Breast epithelium (tissue), 3 donors: ENCODE results near the gene SYDE1.
"Not testable (repeated sequence)": the region's sequence is repeated elsewhere in the genome, so short reads cannot be mapped to it uniquely, and the experiment has no call there.

Experiments
- CTCF ChIP-seq, 3 donors: fragments of 450-650 bp; IDR thresholded peaks; one replicate each; pipeline ENCODE4 v1.5.1; 2016 to 2017; ENCODE audit warnings: antibody characterized with exemption in 3 of 3, mild to moderate bottlenecking in 3 of 3, moderate library complexity in 3 of 3
- POLR2A ChIP-seq: fragments of 450-650 bp; IDR thresholded peaks from one replicate; pipeline ENCODE4 v1.6.1; 2016; ENCODE audit warnings: antibody characterized with exemption, mild to moderate bottlenecking, moderate library complexity
- POLR2AphosphoS5 ChIP-seq, 3 donors: sonication (generic); formaldehyde crosslinking; IDR thresholded peaks; one replicate each; pipeline ENCODE4 v1.6.1; 2017; ENCODE audit warnings: antibody characterized with exemption in 3 of 3

GRCh38 chr19:15080002-15080401 lies 27.2 kb upstream of the SYDE1 start:
- TF ChIP-seq CTCF (IDR thresholded peaks at IDR 0.05); POLR2AphosphoS5 (IDR thresholded peaks at IDR 0.05); POLR2A: not testable (repeated sequence)
